ENCODE measurements around the gene MYBPH.

Gene MYBPH

GRCh38 chr1:203166192-203166940 lies 9.3 kb downstream of the MYBPH start:
- DNase-seq (no peak), ATAC-seq (peak; percentile 34)

- ATAC-seq, result no peak
Observed at GRCh38 chr1:203165800-203166161, 9.8 kb downstream of the MYBPH start.

GRCh38 chr1:203165101-203165799 lies 10.4 kb downstream of the MYBPH start:
- no peak for ATAC-seq
- no peak for DNase-seq

More at GRCh38 chr1:203165800-203166161, 9.8 kb downstream of the MYBPH start:
- no peak for DNase-seq

DNA sequence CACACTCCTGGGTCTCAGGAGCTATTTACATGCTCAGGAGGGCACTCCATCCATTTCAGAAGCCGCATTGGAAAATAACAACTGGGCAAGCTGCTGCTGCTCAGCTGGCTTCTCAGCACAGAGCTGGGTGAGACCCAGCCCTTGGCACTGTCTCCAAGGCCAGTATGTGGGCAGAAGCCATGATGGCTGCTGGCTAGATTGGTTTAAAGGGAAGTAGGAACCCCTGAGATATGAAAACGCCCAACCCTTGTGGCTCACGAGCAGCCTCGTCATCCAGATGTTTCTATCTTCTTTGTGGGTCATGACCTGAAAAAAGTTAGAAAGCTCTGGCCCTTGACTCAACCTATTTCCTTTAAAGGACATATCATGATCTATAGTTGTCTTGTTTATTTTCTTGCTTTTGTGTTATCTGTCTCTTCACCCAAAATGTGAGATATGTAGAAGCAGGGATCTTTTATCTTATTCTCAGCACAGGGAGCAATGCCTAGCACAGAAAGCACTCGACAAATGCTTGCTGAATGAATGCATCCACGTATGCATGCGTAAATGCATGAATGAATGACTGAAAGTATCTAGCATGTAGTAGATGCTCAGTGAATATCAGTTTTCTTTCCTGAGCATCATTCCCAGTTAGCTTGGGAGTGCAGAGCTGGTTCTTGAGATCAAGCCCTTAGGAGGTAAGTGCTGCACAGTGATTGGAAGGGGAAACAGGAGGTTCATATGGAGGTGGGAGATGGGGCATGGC lies 11.6 kb downstream of the MYBPH start:
- DNase-seq, result no peak
- no peak for ATAC-seq

DNA sequence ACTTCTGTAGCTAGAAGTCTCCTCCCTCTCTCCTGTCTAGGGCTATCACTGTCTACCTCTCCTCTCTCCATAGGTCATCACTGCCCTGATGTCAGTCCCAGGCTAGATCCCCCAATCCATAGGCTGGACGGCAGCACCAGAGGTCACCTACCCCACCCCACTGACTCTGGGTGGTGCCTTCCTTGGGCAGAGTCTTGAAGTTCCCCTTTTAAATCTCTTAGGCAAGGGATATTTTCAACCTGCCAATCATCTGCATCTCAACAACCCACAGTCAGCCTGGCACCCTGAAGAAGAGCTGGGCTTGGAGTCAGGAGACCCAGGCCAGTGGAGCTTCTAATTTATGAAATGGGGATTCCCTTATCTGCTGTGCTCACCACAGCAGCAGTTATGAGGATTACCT lies 13.2 kb downstream of the MYBPH start:
- DNase-seq, result no peak
- no peak for ATAC-seq

- DNase-seq, result no peak
- ATAC-seq, result no peak
Observed at GRCh38 chr1:203161703-203162102, 13.9 kb downstream of the MYBPH start.

DNA sequence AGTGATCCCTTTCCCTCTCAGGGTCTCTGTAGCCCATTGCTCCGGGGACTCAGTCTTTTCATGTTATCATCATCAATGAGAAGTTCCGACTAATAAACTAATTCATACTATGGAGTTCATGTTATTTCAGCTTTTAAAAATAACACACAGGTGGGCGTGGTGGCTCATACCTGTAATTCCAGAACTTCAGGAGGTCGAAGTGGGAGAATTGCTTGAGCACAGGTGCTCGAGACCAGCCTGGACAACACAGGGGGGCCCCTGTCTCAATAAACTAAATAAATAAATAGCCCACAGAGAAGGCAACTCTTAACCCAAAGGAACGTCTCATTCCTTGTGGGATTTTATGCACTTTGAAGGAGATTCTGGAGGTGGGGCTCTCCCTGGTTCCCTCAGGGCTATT lies 14.5 kb downstream of the MYBPH start:
- no peak for DNase-seq
- ATAC-seq, result no peak

DNA sequence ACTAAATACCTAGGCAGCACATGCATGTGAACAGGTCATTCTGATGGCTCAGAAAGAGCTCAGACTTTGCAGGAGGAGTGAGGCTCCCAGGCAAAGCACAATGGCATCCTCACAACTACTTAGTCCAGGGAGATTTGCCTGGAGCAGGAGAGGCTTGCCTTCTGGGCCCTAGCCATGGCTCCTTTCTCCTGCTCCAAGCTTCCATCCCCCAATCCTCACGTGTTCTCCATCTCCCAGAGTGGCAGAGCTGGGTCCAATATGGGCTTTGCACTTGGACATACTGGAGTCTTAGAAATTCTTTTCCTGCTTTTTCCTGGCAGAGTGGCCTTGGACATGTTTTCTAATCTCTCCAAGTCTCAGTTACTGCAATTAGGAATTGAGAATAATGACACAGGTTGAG lies 15.8 kb downstream of the MYBPH start:
- no peak for ATAC-seq
- DNase-seq, result no peak

- DNase-seq, result no peak
- no peak for ATAC-seq
Observed at GRCh38 chr1:203158960-203159665, 16.5 kb downstream of the MYBPH start.

DNA sequence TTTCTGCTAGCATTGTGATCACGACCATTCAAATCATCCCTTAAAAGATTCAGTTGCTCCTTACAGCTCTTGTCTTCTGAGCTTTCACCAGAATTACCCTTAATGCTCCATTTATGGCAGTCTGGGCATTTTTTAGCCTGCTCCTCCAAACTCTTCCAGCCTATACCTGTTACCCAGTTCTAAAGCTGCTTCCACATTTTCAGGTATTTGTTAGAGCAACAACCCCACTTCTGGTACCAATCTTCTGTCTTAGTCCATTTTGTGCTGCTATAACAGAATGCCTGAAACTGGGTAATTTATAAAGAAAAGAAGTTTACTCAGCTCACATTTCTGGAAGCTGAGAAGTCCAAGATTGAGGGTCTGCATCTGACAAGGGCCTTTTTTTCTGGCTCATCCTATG lies 17.2 kb downstream of the MYBPH start:
- ATAC-seq (no peak), DNase-seq (no peak)

DNA sequence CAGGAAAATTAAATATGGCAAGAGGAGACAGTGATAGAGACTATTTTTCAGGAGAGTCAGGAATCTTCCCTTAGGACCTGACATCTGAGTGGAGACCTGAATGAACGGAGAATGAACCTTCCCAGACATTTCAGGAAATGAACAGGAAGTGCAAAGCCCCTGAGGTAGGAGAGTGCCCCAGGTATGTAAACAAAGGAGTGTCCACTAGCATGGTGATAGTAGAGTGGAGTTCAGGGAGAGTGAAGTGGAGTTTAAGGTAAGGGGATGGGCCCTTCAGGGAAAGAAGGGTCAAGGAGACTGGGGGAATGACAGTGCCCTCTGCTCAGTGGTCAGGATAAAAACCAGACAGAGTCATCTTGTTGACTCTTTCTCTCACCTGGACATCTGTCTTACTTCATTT lies 19.3 kb downstream of the MYBPH start:
- ATAC-seq, result no peak

DNA sequence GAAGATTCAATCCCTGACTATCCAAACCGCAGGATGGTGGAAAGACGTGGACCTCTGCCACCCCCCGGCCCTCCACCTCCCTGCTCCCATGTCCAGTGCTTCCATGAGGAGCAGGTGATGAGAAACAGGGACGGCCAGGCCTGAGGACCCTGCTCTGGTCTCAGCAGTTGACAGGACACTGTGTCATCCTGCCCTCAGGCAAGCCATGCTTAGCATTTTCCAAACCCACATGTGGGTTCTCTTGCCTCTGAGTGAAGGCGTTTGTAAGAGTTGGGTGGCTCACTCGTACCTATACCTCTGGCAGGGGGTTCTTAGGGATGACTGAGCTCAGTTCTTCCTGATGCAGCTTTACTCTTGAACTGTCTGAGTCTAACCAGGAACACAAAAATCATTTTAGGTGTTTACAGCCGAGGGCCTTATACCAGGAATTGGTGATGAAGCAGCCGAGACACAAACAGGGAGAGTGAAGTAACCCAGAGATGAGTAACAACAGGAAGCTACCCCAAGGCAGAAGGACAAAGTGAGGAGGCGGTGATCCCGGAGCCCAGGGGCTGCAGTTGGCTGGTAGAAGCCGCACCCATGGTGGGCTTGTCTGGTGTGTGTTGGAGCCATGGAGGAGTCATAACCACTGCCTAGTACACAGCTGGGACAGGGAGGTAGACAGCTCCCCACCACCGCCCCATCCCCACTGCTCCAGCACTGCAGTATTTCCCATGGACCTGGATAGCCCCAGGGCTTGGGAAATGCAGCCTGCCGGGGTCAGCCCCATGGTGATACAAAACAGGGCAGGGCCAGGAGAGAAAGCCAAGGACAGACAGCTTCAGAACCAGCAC lies 21.4 kb downstream of the MYBPH start:
- ATAC-seq (no peak), DNase-seq (no peak)

More for the DNA sequence above, 19.3 kb downstream of the MYBPH start:
- no peak for DNase-seq

GRCh38 chr1:203153051-203153988 lies 22.3 kb downstream of the MYBPH start:
- DNase-seq, result no peak

GRCh38 chr1:203152158-203153034 lies 23.2 kb downstream of the MYBPH start:
- DNase-seq, result no peak
- ATAC-seq, result no peak

More at GRCh38 chr1:203153051-203153988, 22.3 kb downstream of the MYBPH start:
- no peak for ATAC-seq

- ATAC-seq (no peak), DNase-seq (no peak)
Observed at GRCh38 chr1:203151362-203152157, 24.1 kb downstream of the MYBPH start.

DNA sequence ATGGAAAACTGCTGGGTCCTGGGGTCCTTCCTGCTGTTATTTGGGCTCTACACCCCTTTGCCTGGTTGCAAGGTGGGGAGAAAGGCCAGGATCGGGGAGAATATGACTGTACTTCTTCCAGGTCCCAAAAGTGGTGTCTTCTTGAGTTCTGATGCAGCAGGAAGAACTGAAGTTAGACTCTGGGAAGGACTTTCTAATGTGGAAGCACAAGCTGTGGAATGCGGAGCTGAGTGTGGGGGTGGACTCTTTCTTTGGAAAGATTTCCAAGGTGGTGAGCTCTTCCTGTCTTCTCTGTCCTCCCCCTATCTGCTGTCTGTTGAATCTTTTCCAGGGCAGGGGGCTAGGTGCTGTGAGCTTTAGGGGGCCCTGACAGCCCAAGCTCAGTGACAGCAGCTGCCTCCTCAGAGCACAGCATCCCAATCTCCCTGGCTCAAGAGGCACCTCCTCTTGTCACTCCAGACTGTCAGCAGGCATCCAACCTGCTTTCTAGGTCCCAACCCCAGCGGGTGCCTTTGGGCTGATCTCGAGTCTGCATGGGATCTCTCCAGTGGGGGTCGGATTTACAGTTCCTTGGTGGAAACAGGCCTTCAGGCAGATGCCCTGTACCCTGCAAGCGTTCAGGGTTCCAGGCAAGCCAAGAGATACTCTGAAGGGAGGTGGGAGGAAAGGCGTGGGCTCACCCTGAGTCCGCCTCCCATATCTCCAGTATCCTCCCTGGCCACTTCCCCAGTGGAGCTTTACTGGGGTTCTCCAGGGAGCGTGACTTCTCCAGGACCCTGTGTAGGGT lies 24.9 kb downstream of the MYBPH start:
- DNase-seq (no peak), ATAC-seq (no peak)

- ATAC-seq, result no peak
- DNase-seq, result no peak
Observed at GRCh38 chr1:203149188-203149840, 26.3 kb downstream of the MYBPH start.
